Measurements from ENCODE around the gene USO1.
"Not testable (repeated sequence)": the region's sequence is repeated elsewhere in the genome, so short reads cannot be mapped to it uniquely, and the experiment has no call there.

Gene USO1

GRCh38 chr4:75843596-75843995 is 119.2 kb downstream of the USO1 start:
- Histone ChIP-seq H3K36me3 (ENCODE audit: insufficient read depth) (no peaks in the 10 kb centered on the region), H2AFZ (ENCODE audit: low read depth) (peak overlapping the region; percentile 25; the same call in 1 of the 2 replicates), H3K27me3 (ENCODE audit: insufficient read depth, low read depth) (no peaks in the 10 kb centered on the region), H3K4me2 (peak overlapping the region; percentile 40; the same call in 1 of the 2 replicates), H3K9ac (no peak overlapping the region), H3K79me2 (ENCODE audit: insufficient read depth, low read depth) (no peaks in the 10 kb centered on the region), H3K4me1 (ENCODE audit: low read depth, poor library complexity, severe bottlenecking) (peaks cover 66% of the 10 kb centered on the region), H3K27ac (peak overlapping the region; percentile 10; the same call in 1 of the 2 replicates), H3K4me3 (IDR thresholded peaks at IDR 0.05; ENCODE audit: insufficient read depth, low read depth, low read length) (no peak overlapping the region), H4K20me1 (ENCODE audit: insufficient read depth) (no peaks in the 10 kb centered on the region)
- TF ChIP-seq, protein P1, sequence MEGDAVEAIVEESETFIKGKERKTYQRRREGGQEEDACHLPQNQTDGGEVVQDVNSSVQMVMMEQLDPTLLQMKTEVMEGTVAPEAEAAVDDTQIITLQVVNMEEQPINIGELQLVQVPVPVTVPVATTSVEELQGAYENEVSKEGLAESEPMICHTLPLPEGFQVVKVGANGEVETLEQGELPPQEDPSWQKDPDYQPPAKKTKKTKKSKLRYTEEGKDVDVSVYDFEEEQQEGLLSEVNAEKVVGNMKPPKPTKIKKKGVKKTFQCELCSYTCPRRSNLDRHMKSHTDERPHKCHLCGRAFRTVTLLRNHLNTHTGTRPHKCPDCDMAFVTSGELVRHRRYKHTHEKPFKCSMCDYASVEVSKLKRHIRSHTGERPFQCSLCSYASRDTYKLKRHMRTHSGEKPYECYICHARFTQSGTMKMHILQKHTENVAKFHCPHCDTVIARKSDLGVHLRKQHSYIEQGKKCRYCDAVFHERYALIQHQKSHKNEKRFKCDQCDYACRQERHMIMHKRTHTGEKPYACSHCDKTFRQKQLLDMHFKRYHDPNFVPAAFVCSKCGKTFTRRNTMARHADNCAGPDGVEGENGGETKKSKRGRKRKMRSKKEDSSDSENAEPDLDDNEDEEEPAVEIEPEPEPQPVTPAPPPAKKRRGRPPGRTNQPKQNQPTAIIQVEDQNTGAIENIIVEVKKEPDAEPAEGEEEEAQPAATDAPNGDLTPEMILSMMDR (conservative IDR thresholded peaks at IDR 0.05; ENCODE audit: low read depth, low read length), result no peak

DNA sequence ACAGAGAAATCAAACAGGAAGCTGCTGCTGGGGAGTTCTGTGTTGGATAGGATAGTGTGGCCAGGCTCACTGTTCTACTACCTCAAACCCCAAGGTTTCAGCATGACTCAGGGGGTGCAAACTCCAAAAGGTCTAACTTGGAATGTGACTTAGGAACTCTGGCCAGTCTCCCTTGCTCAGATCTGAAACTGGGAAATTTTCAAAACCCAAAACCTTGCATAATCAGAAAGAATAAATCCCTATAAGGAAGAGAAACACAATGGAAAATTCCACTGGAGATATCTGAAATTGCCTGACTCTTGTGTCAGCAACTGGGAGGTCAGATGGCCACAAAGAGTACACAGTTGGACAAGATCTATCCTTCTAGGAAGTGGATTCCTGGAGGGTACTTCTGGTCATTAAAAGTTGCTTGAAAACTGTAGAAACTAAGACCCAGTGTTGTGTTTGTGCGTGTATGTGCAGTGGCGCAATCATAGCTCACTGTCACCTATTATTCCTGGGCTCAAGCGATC is 119.8 kb downstream of the USO1 start:
- H3K4me3 ChIP-seq (IDR thresholded peaks at IDR 0.05; ENCODE audit: insufficient read depth, low read depth, low read length), result no peak overlapping the region
- peak overlapping the region; percentile 25; the same call in 1 of the 2 replicates for H2AFZ ChIP-seq (ENCODE audit: low read depth)
- H3K4me1 ChIP-seq (ENCODE audit: low read depth, poor library complexity, severe bottlenecking), result peaks cover 68% of the 10 kb centered on the region
- no peaks in the 10 kb centered on the region for H3K27me3 ChIP-seq (ENCODE audit: insufficient read depth, low read depth)
- H3K4me2 ChIP-seq, result peak overlapping the region; percentile 40; the same call in 1 of the 2 replicates
- H3K36me3 ChIP-seq (ENCODE audit: insufficient read depth), result no peaks in the 10 kb centered on the region
- peak overlapping the region; percentile 10; the same call in 1 of the 2 replicates for H3K27ac ChIP-seq
- TF ChIP-seq, protein P1 (conservative IDR thresholded peaks at IDR 0.05; ENCODE audit: low read depth, low read length), result no peak
- no peak overlapping the region for H3K9ac ChIP-seq
- H4K20me1 ChIP-seq (ENCODE audit: insufficient read depth), result no peaks in the 10 kb centered on the region
- H3K79me2 ChIP-seq (ENCODE audit: insufficient read depth, low read depth), result no peaks in the 10 kb centered on the region

DNA sequence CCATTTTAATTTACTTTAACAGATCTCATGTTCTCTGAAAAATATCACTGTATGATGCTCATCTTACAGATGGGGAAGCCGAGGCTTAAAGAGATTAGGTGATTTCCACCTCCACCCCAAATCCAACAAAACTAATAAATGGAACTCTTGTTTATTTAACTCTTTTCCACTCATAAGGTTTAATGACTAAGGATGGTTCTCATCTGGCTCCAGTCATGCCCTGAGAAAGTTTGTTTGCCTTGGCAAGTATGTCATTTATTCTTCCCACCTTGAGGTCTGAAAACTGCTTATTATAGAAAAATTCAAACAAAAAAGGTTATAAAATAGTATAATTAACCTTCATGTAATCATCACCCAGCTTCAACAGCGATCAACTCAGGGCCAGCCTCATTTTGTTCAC is 121.6 kb downstream of the USO1 start:
- Histone ChIP-seq H3K27me3 (ENCODE audit: insufficient read depth, low read depth) (no peaks in the 10 kb centered on the region), H3K79me2 (ENCODE audit: insufficient read depth, low read depth) (no peaks in the 10 kb centered on the region), H3K36me3 (ENCODE audit: insufficient read depth) (no peaks in the 10 kb centered on the region), H4K20me1 (ENCODE audit: insufficient read depth) (no peaks in the 10 kb centered on the region), H3K4me1 (ENCODE audit: low read depth, poor library complexity, severe bottlenecking) (peaks cover 68% of the 10 kb centered on the region), H3K4me3 (IDR thresholded peaks at IDR 0.05; ENCODE audit: insufficient read depth, low read depth, low read length) (no peak overlapping the region), H3K27ac (no peak overlapping the region), H3K4me2 (0 out of 2 replicates have a peak overlapping the region, but pooled peaks have one; percentile 1), H3K9ac (no peak overlapping the region), H2AFZ (ENCODE audit: low read depth) (peak overlapping the region; percentile 19; the same call in 1 of the 2 replicates)
- TF ChIP-seq, protein P1 (conservative IDR thresholded peaks at IDR 0.05; ENCODE audit: low read depth, low read length), result no peak

GRCh38 chr4:75848171-75848760 is 123.9 kb downstream of the USO1 start:
- TF ChIP-seq, protein P1 (conservative IDR thresholded peaks at IDR 0.05; ENCODE audit: low read depth, low read length), result peak; percentile 80
- not testable (repeated sequence) for H3K27me3 ChIP-seq (ENCODE audit: insufficient read depth, low read depth); H3K4me3 ChIP-seq (IDR thresholded peaks at IDR 0.05; ENCODE audit: insufficient read depth, low read depth, low read length); H4K20me1 ChIP-seq (ENCODE audit: insufficient read depth); H3K36me3 ChIP-seq (ENCODE audit: insufficient read depth); H3K9ac ChIP-seq; H3K79me2 ChIP-seq (ENCODE audit: insufficient read depth, low read depth); H3K27ac ChIP-seq
- Histone ChIP-seq H3K4me2 (peak overlapping the region; percentile 40; the same call in 1 of the 2 replicates), H3K4me1 (ENCODE audit: low read depth, poor library complexity, severe bottlenecking) (peaks cover 48% of the 10 kb centered on the region), H2AFZ (ENCODE audit: low read depth) (peak overlapping the region; percentile 66)

Data from KMS-11 (cell line).